Natural killer cell (primary cell): ENCODE data around the gene CX3CL1. TPM values are rescaled to one million over a fixed set of nuclear protein-coding genes. Genes with fewer than 3 reads are reported as not detected.
A peak's percentile ranks its signal among the peaks of the same experiment; 100 is the strongest.

Experiments used
- ATAC-seq, 3 donors: fragments of 150-1000 bp in 2 of 3; fragments of 200-7000 bp in 1 of 3; cut with Tn5 transposase; 1 replicate in 1 of 3; 2 replicates in 2 of 3; pipeline ENCODE4 v1.10.0; 2021; ENCODE audit warnings: mild to moderate bottlenecking in 2 of 3, moderate library complexity in 2 of 3
- DNase-seq, 2 donors: peaks; one replicate each; pipeline versions ENCODE4 v3.0.0 to v3.0.0-alpha.2; 2013 to 2021; ENCODE audit warnings: mixed read lengths in 1 of 2
- H3K27ac ChIP-seq: one replicate; pipeline ENCODE4 v1.5.1; 2013; ENCODE audit warnings: mild to moderate bottlenecking, low read length
- H3K27me3 ChIP-seq: one replicate; pipeline ENCODE4 v1.6.1; 2013; ENCODE audit warnings: low read length; ENCODE audit not compliant: control insufficient read depth, insufficient read depth
- H3K36me3 ChIP-seq: one replicate; pipeline ENCODE4 v1.6.1; 2013; ENCODE audit warnings: low read length; ENCODE audit not compliant: control insufficient read depth, insufficient read depth
- H3K4me1 ChIP-seq: one replicate; pipeline ENCODE4 v1.6.1; 2013; ENCODE audit warnings: low read length; ENCODE audit not compliant: control insufficient read depth, insufficient read depth
- H3K4me3 ChIP-seq: one replicate; pipeline ENCODE4 v1.5.1; 2013; ENCODE audit warnings: low read length
- H3K9me3 ChIP-seq: one replicate; pipeline ENCODE4 v1.6.1; 2013; ENCODE audit warnings: low read length; ENCODE audit not compliant: control insufficient read depth, insufficient read depth
- H3K27ac Mint-ChIP-seq, 2 donors: one replicate each; pipeline ENCODE4 v1.8.0; 2022; ENCODE audit warnings: mild to moderate bottlenecking in 2 of 2, mixed read lengths in 2 of 2, moderate library complexity in 1 of 2
- H3K27me3 Mint-ChIP-seq, 2 donors: one replicate each; pipeline ENCODE4 v1.8.0; 2022; ENCODE audit warnings: low read depth in 2 of 2, mixed read lengths in 2 of 2
- H3K36me3 Mint-ChIP-seq: one replicate; pipeline ENCODE4 v1.8.0; 2022; ENCODE audit warnings: mixed read lengths
- H3K4me1 Mint-ChIP-seq, 2 donors: one replicate each; pipeline ENCODE4 v1.8.0; 2022; ENCODE audit warnings: mixed read lengths in 2 of 2
- H3K4me3 Mint-ChIP-seq: one replicate; pipeline ENCODE4 v1.8.0; 2022; ENCODE audit warnings: mild to moderate bottlenecking, moderate library complexity, mixed read lengths
- H3K9me3 Mint-ChIP-seq, 2 donors: one replicate each; pipeline ENCODE4 v1.8.0; 2022; ENCODE audit warnings: mixed read lengths in 2 of 2
- CTCF ChIP-seq: fragments of 200-600 bp; IDR thresholded peaks from one replicate; pipeline ENCODE4 v1.8.0; 2022; ENCODE audit warnings: antibody characterized with exemption
- WGBS: methylation state at CpG from one replicate; pipeline ENCODE4 v1.1.7; 2013; ENCODE audit warnings: missing lambda C conversion rate; ENCODE audit not compliant: insufficient coverage; 5-methylcytosine and 5-hydroxymethylcytosine counted together
- intact Hi-C: fragments of 100-400 bp; cut with micrococcal nuclease; formaldehyde crosslinking; loops from one replicate; pipeline ENCODE4 v1.14.2; 2022
- total RNA-seq, 4 donors: library from RNA; stranded (reverse); fragments of 120-200 nt in 1 of 4; gene quantifications; one replicate each; pipeline versions ENCODE4 v1.2.3 to v1.2.4, GENCODE V29; 2013 to 2022

Gene CX3CL1
- total RNA-seq, 3 donors from 2014 or later (not counting 1 experiment from before 2014, with no cell fraction given) = not detected

- H3K9me3 Mint-ChIP-seq = no peaks in the 10 kb centered on the region
- no peak overlapping the region for H3K4me3 Mint-ChIP-seq
- DNase-seq (no peak), ATAC-seq (no peak)
- Histone ChIP-seq H3K9me3 (no peaks in the 10 kb centered on the region), H3K27ac (no peak overlapping the region), H3K4me1 (peaks cover 11% of the 10 kb centered on the region), H3K27me3 (no peaks in the 10 kb centered on the region), H3K4me3 (no peak overlapping the region), H3K36me3 (no peaks in the 10 kb centered on the region)
- intact Hi-C loops = no loop called here
- TF ChIP-seq CTCF = no peak
- WGBS = 83% methylated on average over 5 of the region's 5 CpGs
- no peak overlapping the region for H3K27ac Mint-ChIP-seq
- H3K27me3 Mint-ChIP-seq = no peaks in the 10 kb centered on the region
- H3K4me1 Mint-ChIP-seq = no peaks in the 10 kb centered on the region
- no peaks in the 10 kb centered on the region for H3K36me3 Mint-ChIP-seq
Measured at GRCh38 chr16:57386381-57386951, 14.2 kb downstream of the CX3CL1 start.

- intact Hi-C loops = no loop called here
- Histone ChIP-seq H3K4me3 (no peak overlapping the region), H3K27me3 (no peaks in the 10 kb centered on the region), H3K4me1 (peaks cover 11% of the 10 kb centered on the region), H3K36me3 (no peaks in the 10 kb centered on the region), H3K9me3 (no peaks in the 10 kb centered on the region), H3K27ac (no peak overlapping the region)
- WGBS = 93% methylated on average over 3 of the region's 3 CpGs
- H3K27me3 Mint-ChIP-seq = no peaks in the 10 kb centered on the region
- no peak for DNase-seq
- no peak overlapping the region for H3K27ac Mint-ChIP-seq
- no peaks in the 10 kb centered on the region for H3K36me3 Mint-ChIP-seq
- H3K4me3 Mint-ChIP-seq = no peak overlapping the region
- TF ChIP-seq CTCF = no peak
- ATAC-seq = no peak
- H3K9me3 Mint-ChIP-seq = no peaks in the 10 kb centered on the region
- H3K4me1 Mint-ChIP-seq = no peaks in the 10 kb centered on the region
Measured at GRCh38 chr16:57387598-57388354, 15.5 kb downstream of the CX3CL1 start.

- peaks cover 11% of the 10 kb centered on the region for H3K4me1 ChIP-seq
- no peak for DNase-seq
- TF ChIP-seq CTCF = no peak
- H3K9me3 ChIP-seq = no peaks in the 10 kb centered on the region
- H3K4me3 ChIP-seq = no peak overlapping the region
- no peaks in the 10 kb centered on the region for H3K27me3 ChIP-seq
- no peak overlapping the region for H3K4me3 Mint-ChIP-seq
- intact Hi-C loops = no loop called here
- no peak overlapping the region for H3K27ac ChIP-seq
- peak in 1 of 3 donors; percentile 28 for ATAC-seq
- no peaks in the 10 kb centered on the region for H3K9me3 Mint-ChIP-seq
- H3K27me3 Mint-ChIP-seq = no peaks in the 10 kb centered on the region
- H3K27ac Mint-ChIP-seq = no peak overlapping the region
- no peaks in the 10 kb centered on the region for H3K36me3 Mint-ChIP-seq
- 72% methylated on average over 7 of the region's 7 CpGs for WGBS
- no peaks in the 10 kb centered on the region for H3K4me1 Mint-ChIP-seq
- no peaks in the 10 kb centered on the region for H3K36me3 ChIP-seq
Measured at GRCh38 chr16:57388359-57389086, 16.2 kb downstream of the CX3CL1 start.
